HAP-1 (cell line): ENCODE measurements around the gene SRF.
"Not testable (repeated sequence)": the region's sequence is repeated elsewhere in the genome, so short reads cannot be mapped to it uniquely, and the experiment has no call there.

Experiments used
- DNase-seq, 2 experiments: peaks; one replicate each; pipeline ENCODE4 v3.0.0-alpha.2; 2016 to 2020; ENCODE audit warnings: low spot score in 2 of 2
- H3K27me3 ChIP-seq: fragments of 250-450 bp; sonication (Bioruptor Pico); 2 replicates; pipeline ENCODE4 v1.5.1; 2020; ENCODE audit warnings: low read depth, mild to moderate bottlenecking, moderate library complexity
- H3K36me3 ChIP-seq: fragments of 250-450 bp; sonication (Bioruptor Pico); replicated peaks from 2 replicates; pipeline ENCODE4 v1.5.1; 2020; ENCODE audit warnings: mild to moderate bottlenecking
- H3K4me1 ChIP-seq: fragments of 250-450 bp; sonication (Bioruptor Pico); 2 replicates; pipeline ENCODE4 v1.5.1; 2020; ENCODE audit warnings: mild to moderate bottlenecking
- H3K4me3 ChIP-seq: fragments of 250-450 bp; sonication (Bioruptor Pico); 2 replicates; pipeline ENCODE4 v1.5.1; 2020; ENCODE audit warnings: mild to moderate bottlenecking, moderate library complexity
- H3K9me3 ChIP-seq: fragments of 250-450 bp; sonication (Bioruptor Pico); 2 replicates; pipeline ENCODE4 v1.5.1; 2020; ENCODE audit warnings: mild to moderate bottlenecking, moderate library complexity
- in situ Hi-C: fragments of 300-500 bp; cut with MboI; formaldehyde crosslinking; loops from 3 replicates; pipeline ENCODE4 v1.14.3; 2020; ENCODE audit warnings: low sequenced_read_pairs, inconsistent platforms, mixed read lengths

The SRF gene

DNA sequence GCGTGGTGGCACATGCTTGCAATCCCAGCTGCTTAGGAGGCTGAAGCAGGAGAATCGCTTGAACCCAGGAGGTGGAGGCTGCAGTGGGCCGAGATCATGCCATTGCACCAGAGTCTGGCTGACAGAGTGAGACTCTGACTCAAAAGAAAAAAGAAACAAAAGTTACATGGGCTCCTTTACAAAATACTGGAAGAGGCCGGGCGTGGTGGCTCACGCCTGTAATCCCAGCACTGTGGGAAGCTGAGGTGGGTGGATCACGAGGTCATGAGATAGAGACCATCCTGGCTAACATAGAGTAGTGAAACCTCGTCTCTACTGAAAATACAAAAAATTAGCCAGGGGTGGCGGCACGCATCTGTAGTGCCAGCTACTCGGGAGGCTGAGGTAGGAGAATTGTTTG lies 31.1 kb upstream of the SRF start:
- not testable (repeated sequence) for DNase-seq, H3K9me3 ChIP-seq, H3K27me3 ChIP-seq, H3K4me3 ChIP-seq, H3K4me1 ChIP-seq
- H3K36me3 ChIP-seq = peaks cover 15% of the 10 kb centered on the region
- in situ Hi-C loops = loop anchor here (5.0 kb wide), 2 partner anchors 73 to 233 kb away; no protein-coding TSS in a partner anchor

- no peak for DNase-seq
Measured at GRCh38 chr6:43141644-43142043, 29.4 kb upstream of the SRF start.

DNA sequence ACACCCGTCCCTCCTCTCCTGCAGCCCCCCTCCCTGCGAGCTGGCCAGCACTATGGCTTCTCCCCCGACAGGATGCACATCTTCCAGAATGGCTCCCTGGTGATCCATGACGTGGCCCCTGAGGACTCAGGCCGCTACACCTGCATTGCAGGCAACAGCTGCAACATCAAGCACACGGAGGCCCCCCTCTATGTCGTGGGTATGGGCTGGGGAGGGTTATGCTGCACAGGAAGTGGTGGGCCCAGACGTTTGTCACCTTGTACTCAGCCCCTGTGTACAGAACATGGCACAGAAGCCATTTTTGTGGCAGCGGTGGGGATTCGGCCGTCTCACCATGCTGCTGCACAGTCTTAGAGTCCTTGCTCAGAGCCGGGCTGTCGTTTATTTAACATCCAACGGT lies 29.0 kb upstream of the SRF start:
- Histone ChIP-seq H3K36me3 (peaks cover 19% of the 10 kb centered on the region), H3K27me3 (no peaks in the 10 kb centered on the region), H3K9me3 (no peaks in the 10 kb centered on the region), H3K4me1 (peaks cover 3% of the 10 kb centered on the region; the same call in 1 of the 2 replicates), H3K4me3 (no peak overlapping the region)
- in situ Hi-C loops = loop anchor here (5.0 kb wide), 2 partner anchors 75 to 235 kb away; no protein-coding TSS in a partner anchor
- DNase-seq = no peak

More at GRCh38 chr6:43141644-43142043, 29.4 kb upstream of the SRF start:
- Histone ChIP-seq H3K4me1 (peaks cover 3% of the 10 kb centered on the region; the same call in 1 of the 2 replicates), H3K36me3 (peaks cover 19% of the 10 kb centered on the region), H3K27me3 (no peaks in the 10 kb centered on the region), H3K9me3 (no peaks in the 10 kb centered on the region), H3K4me3 (no peak overlapping the region)
- in situ Hi-C loops = loop anchor here (5.0 kb wide), 2 partner anchors 74 to 234 kb away; no protein-coding TSS in a partner anchor

DNA sequence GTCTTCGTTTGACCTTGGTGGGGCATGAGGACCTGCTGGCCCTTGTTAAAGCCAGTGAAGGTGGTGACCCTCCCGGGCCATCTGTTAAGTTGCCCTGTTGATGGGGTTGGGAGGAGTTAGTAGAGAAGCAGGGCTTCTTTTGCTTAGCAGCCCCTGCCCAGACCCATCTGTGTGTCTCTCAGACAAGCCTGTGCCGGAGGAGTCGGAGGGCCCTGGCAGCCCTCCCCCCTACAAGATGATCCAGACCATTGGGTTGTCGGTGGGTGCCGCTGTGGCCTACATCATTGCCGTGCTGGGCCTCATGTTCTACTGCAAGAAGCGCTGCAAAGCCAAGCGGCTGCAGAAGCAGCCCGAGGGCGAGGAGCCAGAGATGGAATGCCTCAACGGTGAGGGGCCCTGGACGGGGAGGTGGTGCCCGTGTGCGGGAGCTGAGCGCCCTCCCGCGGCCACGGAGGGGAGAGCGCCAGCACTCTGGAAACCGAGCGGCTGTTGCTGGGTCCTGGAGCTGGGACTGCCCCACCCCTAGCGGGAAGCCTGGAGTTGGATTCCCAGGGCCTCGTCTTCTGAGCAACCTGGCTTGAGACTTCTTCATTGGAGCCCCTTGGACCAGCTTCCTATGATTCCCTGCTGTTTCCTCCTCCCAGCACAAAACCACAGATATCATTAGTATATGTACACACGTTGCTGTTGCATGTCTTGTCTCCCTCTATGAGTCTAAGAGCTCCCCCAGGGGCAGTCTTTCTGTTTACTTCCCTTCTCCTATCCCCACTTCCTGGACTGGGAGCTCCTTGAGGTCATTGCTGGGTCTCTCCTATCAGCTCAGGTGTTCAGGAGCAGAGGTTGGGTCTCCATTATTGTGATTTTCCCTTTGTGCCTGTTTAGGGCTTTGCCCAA lies 27.6 kb upstream of the SRF start:
- Histone ChIP-seq H3K9me3 (no peaks in the 10 kb centered on the region), H3K4me3 (no peak overlapping the region), H3K27me3 (no peaks in the 10 kb centered on the region), H3K36me3 (peaks cover 19% of the 10 kb centered on the region), H3K4me1 (peaks cover 3% of the 10 kb centered on the region; the same call in 1 of the 2 replicates)
- in situ Hi-C loops = loop anchor here (5.0 kb wide), 2 partner anchors 76 to 236 kb away; no protein-coding TSS in a partner anchor
- peak; percentile 84 to 91 for DNase-seq

DNA sequence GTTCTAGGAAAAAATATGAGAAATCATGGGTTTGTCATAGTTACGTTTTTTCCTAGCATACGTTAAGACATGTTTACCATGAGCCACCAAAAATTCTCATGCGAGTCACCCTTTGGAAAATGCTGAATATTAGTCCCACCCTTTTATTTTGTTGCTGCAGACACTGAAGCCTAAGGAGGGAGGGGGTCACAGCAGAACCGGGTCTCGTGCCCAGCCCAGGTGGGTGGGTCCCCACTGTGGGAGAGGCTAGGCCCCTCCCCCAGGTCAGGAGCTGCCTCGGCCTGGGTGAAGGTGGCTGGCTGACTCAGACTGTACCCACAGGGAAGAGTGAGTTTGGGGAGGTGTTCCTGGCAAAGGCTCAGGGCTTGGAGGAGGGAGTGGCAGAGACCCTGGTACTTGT lies 26.2 kb upstream of the SRF start:
- H3K36me3 ChIP-seq = peaks cover 19% of the 10 kb centered on the region
- no peak overlapping the region for H3K4me3 ChIP-seq
- no peak for DNase-seq
- in situ Hi-C loops = loop anchor here (5.0 kb wide), 2 partner anchors 78 to 238 kb away; no protein-coding TSS in a partner anchor
- no peaks in the 10 kb centered on the region for H3K27me3 ChIP-seq
- H3K4me1 ChIP-seq = peaks cover 3% of the 10 kb centered on the region
- H3K9me3 ChIP-seq = no peaks in the 10 kb centered on the region

GRCh38 chr6:43146261-43146660 lies 24.8 kb upstream of the SRF start:
- Histone ChIP-seq H3K9me3 (no peaks in the 10 kb centered on the region), H3K36me3 (peaks cover 19% of the 10 kb centered on the region), H3K4me1 (peaks cover 3% of the 10 kb centered on the region), H3K4me3 (no peak overlapping the region), H3K27me3 (no peaks in the 10 kb centered on the region)
- in situ Hi-C loops = no loop called here
- no peak for DNase-seq

GRCh38 chr6:43146709-43147688 lies 24.1 kb upstream of the SRF start:
- H3K4me3 ChIP-seq = no peak overlapping the region
- peaks cover 3% of the 10 kb centered on the region for H3K4me1 ChIP-seq
- no peaks in the 10 kb centered on the region for H3K9me3 ChIP-seq
- H3K27me3 ChIP-seq = no peaks in the 10 kb centered on the region
- no peak for DNase-seq
- in situ Hi-C loops = no loop called here
- peaks cover 19% of the 10 kb centered on the region for H3K36me3 ChIP-seq

DNA sequence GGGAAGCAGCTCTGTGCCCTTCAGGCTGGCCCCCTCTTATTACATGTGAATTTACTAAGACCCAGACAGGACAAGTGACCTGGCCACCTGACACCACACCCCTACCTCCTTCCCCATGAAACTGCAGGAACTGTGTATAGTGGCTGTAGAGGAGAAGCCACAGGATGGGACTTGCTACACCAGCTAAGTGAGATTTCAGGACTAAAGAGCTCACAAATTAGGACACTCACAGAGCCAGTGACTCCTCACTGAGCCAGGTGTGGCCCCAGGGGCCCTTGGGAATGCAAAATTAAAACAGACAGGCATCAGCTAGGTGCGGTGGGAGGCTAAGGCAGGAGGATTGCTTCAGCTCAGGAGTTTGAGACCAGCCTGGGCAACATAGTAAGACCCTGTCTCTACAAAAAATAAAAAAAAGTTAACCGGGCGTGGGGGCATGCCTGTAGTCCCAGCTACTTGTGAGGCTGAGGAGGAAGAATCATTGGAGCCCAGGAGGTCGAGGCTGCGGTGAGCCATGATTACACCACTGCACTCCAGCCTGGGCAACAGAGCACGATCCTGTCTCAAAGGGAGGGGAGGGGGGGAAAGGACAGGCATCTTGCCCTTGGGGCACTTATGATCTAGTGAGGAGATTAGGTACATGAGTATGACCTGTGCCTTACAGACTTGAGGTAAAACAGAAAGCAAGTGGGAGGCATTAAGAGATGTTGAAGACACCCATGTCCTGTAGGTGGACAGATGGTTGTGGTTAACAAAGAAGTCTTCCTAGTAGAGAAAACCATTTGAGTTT lies 23.2 kb upstream of the SRF start:
- H3K36me3 ChIP-seq = peaks cover 19% of the 10 kb centered on the region
- no peaks in the 10 kb centered on the region for H3K9me3 ChIP-seq
- in situ Hi-C loops = no loop called here
- no peaks in the 10 kb centered on the region for H3K27me3 ChIP-seq
- H3K4me1 ChIP-seq = peaks cover 3% of the 10 kb centered on the region
- DNase-seq = no peak
- no peak overlapping the region for H3K4me3 ChIP-seq

- Histone ChIP-seq H3K4me3 (no peak overlapping the region), H3K36me3 (peaks cover 11% of the 10 kb centered on the region; the same call in 1 of the 2 replicates), H3K4me1 (no peaks in the 10 kb centered on the region; the same call in 1 of the 2 replicates), H3K27me3 (no peaks in the 10 kb centered on the region), H3K9me3 (no peaks in the 10 kb centered on the region)
- DNase-seq = no peak
- in situ Hi-C loops = no loop called here
Measured at GRCh38 chr6:43149265-43149664, 21.8 kb upstream of the SRF start.

GRCh38 chr6:43150051-43150751 lies 20.9 kb upstream of the SRF start:
- in situ Hi-C loops = no loop called here
- no peaks in the 10 kb centered on the region; the same call in 1 of the 2 replicates for H3K4me1 ChIP-seq
- peaks cover 4% of the 10 kb centered on the region; the same call in 1 of the 2 replicates for H3K36me3 ChIP-seq
- no peaks in the 10 kb centered on the region for H3K9me3 ChIP-seq
- no peak overlapping the region for H3K4me3 ChIP-seq
- no peak for DNase-seq
- no peaks in the 10 kb centered on the region for H3K27me3 ChIP-seq

- H3K9me3 ChIP-seq = no peaks in the 10 kb centered on the region
- DNase-seq = no peak
- H3K4me3 ChIP-seq = no peak overlapping the region
- in situ Hi-C loops = no loop called here
- peaks cover 4% of the 10 kb centered on the region; the same call in 1 of the 2 replicates for H3K36me3 ChIP-seq
- H3K4me1 ChIP-seq = no peaks in the 10 kb centered on the region
- H3K27me3 ChIP-seq = no peaks in the 10 kb centered on the region
Measured at GRCh38 chr6:43159599-43159998, 11.5 kb upstream of the SRF start.

DNA sequence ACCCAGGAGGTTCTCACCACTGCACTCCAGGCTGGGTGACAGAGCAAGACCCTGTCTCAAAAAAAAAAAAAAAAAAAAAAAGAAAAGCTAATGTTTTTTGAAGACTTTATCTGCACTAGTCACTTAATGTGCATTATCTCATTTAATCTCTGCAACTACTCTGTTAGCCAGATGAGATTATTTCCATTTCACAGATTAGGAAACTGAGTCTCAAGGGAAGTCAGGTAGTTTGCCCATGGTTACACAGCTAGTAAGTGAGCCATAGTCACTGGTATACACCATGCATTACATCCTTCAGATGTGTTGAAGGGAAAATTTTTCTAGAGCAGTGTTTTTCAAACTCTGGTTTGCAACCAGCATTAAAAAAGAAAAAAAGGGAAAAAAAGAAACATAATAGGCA lies 7.2 kb upstream of the SRF start:
- no peak for DNase-seq
- Histone ChIP-seq H3K27me3 (no peaks in the 10 kb centered on the region), H3K4me3 (no peak overlapping the region), H3K36me3 (peaks cover 4% of the 10 kb centered on the region; the same call in 1 of the 2 replicates), H3K4me1 (no peaks in the 10 kb centered on the region), H3K9me3 (no peaks in the 10 kb centered on the region)
- in situ Hi-C loops = no loop called here
